Measurements from ENCODE around the gene LTA.
"Not testable (repeated sequence)": the region's sequence is repeated elsewhere in the genome, so short reads cannot be mapped to it uniquely, and the experiment has no call there.

Gene LTA

DNA sequence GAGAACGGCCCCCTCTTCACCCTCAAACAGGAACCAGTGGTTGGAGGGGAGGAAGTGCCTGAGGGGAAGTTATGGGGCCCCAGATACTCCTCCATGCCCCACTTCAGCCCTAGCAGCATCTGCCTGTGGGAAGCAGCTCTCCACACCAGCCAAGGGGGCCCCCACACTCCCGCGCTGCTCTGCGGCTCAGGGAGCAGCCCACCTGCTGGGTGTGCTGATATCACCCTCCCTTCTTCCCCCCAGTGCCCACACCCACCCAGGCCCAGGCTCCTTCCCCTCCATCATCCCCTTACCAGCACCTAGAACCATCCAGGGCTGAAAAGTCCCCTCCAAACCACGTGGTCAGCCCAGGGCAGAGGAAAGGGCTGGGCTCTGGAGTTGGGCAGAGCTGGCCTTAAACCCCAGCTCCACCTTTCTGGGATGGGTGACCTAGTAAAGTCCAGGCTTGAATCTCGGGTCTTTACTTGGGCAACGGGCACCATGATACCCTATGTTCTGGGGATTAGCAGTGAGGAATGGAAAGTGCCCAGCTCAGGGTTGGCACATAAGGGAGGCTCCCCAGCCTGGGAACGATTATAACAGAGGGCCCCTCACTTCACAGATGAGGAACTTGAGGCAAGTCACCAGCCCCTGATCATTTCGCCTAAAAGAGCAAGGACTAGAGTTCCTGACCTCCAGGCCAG, 14.7 kb downstream of the LTA start:
- no peak for DNase-seq (ENCODE audit: low read depth)

DNA sequence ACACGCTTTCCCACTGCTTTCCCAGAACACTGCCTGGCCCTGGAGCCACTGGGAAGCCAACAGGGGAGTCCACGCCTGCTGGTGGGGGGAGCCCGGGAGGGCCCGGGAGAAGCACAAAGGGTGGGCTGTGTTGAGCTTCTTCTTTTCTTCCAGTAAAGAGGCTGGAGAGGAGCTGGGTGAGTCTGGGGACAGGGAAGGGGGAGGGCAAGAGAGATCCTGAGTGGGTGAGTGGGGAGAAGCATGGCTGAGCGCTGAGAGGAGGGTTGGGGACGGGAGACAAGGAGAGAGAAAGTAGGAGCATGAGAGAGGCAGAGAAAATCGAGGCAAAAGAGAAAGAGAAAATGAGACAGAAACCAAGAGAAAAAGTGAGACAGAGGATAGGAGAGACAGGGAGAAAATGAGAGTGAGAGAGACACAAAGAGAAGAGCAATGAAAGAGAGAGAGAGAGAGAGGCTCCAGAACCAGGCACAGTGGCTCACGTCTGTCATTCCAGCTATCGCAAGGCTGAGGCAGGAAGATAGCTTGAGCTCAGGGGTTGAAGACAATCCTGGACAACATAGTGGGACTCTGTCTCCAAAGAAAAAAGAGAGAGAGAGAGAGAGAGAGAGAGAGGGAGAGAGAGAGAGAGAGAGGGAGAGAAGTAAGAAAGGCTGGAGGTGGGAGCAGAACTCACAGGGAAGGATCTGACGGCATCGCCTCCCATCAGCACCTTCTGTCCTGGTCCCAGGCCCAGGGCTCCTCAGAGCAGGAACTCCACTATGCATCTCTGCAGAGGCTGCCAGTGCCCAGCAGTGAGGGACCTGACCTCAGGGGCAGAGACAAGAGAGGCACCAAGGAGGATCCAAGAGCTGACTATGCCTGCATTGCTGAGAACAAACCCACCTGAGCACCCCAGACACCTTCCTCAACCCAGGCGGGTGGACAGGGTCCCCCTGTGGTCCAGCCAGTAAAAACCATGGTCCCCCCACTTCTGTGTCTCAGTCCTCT, 16.0 kb downstream of the LTA start:
- no peak for DNase-seq (ENCODE audit: low read depth)

- peak; percentile 37 for DNase-seq (ENCODE audit: low read depth)
Measured at GRCh38 chr6:31588871-31589650, 17.0 kb downstream of the LTA start.

GRCh38 chr6:31590691-31591090, 18.6 kb downstream of the LTA start:
- not testable (repeated sequence) for DNase-seq (ENCODE audit: low read depth)

GRCh38 chr6:31592396-31592771, 20.3 kb downstream of the LTA start:
- DNase-seq (ENCODE audit: low read depth), result no peak

GRCh38 chr6:31597006-31597405, 24.9 kb downstream of the LTA start:
- DNase-seq (ENCODE audit: low read depth), result peak; percentile 55

DNA sequence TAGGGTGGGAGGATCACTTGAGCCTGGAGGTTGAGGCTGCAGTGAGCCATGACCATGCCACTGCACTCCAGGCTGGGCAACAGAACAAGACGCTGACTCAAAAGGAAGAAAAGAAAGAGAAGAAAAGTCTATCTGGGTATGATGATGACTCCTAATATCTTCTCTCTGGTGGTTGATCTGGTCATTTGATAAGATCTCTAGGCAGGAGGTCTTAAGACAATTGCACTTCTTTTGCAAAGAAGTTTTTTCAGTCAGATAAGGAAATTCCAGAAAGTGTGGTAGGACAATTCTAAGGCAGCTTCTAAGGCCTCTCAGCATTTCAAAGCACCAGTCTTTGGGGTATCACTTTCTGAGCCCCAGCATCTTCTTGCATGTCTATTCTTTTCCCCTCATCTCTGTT, 35.2 kb downstream of the LTA start:
- DNase-seq (ENCODE audit: low read depth), result peak; percentile 21

DNA sequence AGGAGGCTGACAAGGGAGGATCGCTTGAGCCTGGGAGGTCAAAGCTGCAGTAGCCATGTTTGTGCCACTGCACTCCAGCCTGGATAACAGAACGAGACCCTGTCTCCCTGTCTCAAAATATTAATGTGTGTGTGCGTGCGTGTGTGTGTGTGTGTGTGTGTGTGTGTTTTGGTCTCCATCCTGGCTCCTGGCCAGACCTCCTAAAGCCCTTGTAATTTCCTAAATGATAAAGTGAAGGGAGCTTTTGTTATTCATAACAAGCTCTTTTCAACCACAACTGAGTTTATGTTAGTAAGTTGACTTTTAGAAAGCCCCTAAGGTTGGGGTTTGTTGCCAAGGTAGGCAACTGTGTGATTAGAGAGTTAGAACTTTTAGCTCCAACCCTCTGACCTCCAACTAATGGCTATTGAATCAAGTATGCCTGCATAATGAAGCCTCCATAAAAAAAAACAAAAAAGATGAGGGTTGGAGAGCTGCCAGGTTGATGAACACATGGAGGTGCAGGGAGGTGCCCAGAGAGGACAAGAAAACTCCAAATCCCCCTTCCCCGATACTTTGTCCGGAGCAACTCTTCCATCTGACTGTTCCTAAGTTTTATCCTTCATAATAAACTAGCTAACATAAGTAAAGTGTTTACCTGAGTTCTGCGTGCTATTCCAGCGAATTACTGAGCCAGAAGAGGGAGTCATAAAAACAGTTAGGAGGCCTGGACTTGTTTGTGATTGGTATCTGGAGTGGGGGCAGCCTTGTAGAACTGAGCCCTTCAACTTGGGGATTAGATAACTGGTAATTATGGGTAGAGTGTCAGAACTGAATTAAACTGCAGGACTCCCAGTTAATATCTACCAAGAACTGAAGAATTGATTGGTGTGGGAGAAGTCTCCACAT, 37.7 kb downstream of the LTA start:
- DNase-seq (ENCODE audit: low read depth), result no peak

GRCh38 chr6:31610968-31611367, 38.9 kb downstream of the LTA start:
- DNase-seq (ENCODE audit: low read depth), result no peak

GRCh38 chr6:31614075-31614619, 42.1 kb downstream of the LTA start:
- no peak for DNase-seq (ENCODE audit: low read depth)

DNA sequence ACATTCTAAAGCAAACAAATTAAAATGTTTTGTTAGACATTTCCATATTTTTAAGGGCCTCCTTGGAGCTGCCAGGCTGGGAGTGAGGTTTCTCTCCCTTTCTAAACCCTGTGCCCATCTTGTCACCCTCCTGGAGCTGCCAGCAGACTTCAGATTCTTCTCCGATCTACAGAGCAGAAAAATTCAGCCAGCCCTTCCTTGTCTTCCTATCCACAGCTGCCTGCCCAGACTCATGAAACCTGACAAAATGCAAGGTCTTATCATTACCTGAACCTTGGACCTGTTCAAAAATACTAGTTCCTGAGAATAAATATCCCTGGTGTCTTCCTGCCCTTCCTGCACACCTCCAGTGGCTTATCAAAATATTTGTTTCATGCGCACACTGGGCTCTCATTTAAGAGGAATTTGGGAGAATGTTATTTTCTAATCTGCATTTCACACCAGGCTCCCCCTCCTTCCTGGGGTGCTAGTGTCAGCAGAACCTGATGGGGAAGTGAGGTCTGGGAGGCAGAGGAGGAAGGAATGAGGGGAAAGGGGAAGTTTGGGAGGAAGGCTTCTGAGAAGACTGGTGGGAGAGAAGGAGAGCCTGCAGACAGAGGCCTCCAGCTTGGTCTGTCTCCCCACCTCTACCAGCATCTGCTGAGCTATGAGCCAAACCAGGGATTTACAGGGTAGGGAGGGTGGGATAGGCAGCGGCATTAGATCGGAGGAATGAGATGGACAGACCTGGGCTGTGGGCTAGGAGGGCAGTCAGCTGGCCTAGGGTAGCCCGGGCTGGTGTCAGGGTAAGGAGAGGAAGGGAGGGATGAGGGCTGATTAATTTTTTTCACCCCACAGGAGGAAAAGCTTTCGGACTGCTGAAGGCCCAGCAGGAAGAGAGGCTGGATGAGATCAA, 42.8 kb downstream of the LTA start, which contains the start of gene AIF1:
AIF1 (plus strand) TSS at position 551 of the 895 bp plus-strand sequence; CDS start at position 647, 96 bp downstream.
- no peak for DNase-seq (ENCODE audit: low read depth)

DNA sequence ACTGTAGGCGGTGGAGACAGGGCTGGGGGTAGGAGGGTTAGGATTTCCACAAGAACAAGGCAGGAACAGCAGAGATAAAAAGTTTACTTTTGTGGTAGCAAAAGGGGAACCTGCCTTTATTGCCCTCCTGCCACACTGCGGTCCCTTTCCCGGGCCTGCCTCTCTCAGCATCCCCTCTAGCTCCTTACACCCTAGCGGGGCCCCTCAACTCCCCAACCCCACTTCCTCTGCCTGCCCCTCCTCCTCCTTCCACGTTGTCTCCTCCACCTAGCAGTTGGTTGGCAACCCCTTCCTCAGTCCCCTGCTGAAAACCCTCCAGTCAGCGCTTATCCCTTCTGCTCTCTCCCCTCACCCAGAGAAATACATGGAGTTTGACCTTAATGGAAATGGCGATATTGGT, 43.7 kb downstream of the LTA start:
- no peak for DNase-seq (ENCODE audit: low read depth)

DNA sequence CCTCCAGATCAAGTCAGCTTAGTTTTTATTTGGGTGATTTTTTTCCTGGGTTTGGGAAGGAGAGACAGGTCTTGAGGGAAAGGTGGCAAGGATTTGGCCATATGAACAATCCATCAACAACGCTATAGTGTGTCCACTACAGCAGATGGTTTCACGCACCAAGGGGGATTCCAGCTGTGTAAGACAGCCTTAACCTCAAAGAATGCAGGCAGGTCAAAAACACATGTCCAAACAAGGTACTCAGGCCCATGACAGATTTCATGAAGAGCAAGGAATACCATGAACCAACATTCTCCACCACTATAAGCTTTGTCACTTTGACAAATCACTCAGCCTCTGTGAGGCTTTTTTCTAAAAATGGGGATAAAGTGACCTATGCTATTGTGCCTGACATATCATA, 44.9 kb downstream of the LTA start:
- no peak for DNase-seq (ENCODE audit: low read depth)

- DNase-seq (ENCODE audit: low read depth), result peak; percentile 100
Measured at GRCh38 chr6:31619805-31620585, 47.9 kb downstream of the LTA start.

- DNase-seq (ENCODE audit: low read depth), result no peak
Measured at GRCh38 chr6:31620586-31621319, 48.7 kb downstream of the LTA start, which contains the start of gene PRRC2A. Gene PRRC2A (plus strand): TSS chr6:31620715. CDS start chr6:31622790, 2,075 bp downstream.

- no peak for DNase-seq (ENCODE audit: low read depth)
Measured at GRCh38 chr6:31621320-31621939, 49.3 kb downstream of the LTA start.

GRCh38 chr6:31621991-31622390, 49.9 kb downstream of the LTA start:
- DNase-seq (ENCODE audit: low read depth), result peak; percentile 75

DNA sequence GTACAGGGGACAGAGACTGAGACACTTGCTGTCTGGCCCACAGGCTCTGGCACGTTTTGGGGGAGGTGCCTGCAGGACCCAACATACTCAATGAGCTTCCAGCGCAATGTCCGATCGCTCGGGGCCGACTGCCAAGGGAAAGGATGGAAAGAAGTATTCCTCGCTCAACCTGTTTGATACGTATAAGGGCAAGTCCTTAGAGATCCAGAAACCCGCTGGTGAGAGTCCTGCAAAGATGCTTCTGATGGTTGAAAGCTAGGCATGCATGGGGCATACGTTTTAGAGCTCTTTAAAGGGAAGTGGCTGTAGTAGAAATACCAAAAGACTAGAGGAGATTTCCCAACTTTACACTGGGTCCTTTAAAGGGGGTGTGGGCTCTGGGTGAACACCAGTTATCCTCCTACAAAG, 50.6 kb downstream of the LTA start:
- DNase-seq (ENCODE audit: low read depth), result no peak

All from EH (cell line).